Posterior vena cava (tissue), 2 donors: ENCODE data around the gene CCDC136. TPM values are rescaled to one million over a fixed set of nuclear protein-coding genes. Genes with fewer than 3 reads are reported as not detected.
A peak's percentile ranks its signal among the peaks of the same experiment; 100 is the strongest.

ENCODE experiments used
- DNase-seq: peaks from one replicate; pipeline ENCODE4 v3.0.0-alpha.2; 2020; ENCODE audit warnings: low spot score
- intact Hi-C, 2 donors: fragments of 100-400 bp; cut with DNase I; formaldehyde crosslinking; loops; one replicate each; pipeline versions ENCODE4 v1.14.1 to v1.14.2; 2022 to 2023
- total RNA-seq, 2 donors: library from RNA; stranded (reverse); fragmentation: NEBNext Ultra II Directional; extraction: Animal tissue kit (Norgen Biotek cat#: 25700); gene quantifications; one replicate each; pipeline ENCODE4 v1.2.1, GENCODE V29; 2021
- donor health status: DM: yes; HTN: yes; CAD: no.
- donor health status: DM: yes; HTN: yes; CAD: no.

Gene CCDC136
- total RNA-seq, 2 donors from 2014 or later, result 13.3 to 23.1 TPM

DNA sequence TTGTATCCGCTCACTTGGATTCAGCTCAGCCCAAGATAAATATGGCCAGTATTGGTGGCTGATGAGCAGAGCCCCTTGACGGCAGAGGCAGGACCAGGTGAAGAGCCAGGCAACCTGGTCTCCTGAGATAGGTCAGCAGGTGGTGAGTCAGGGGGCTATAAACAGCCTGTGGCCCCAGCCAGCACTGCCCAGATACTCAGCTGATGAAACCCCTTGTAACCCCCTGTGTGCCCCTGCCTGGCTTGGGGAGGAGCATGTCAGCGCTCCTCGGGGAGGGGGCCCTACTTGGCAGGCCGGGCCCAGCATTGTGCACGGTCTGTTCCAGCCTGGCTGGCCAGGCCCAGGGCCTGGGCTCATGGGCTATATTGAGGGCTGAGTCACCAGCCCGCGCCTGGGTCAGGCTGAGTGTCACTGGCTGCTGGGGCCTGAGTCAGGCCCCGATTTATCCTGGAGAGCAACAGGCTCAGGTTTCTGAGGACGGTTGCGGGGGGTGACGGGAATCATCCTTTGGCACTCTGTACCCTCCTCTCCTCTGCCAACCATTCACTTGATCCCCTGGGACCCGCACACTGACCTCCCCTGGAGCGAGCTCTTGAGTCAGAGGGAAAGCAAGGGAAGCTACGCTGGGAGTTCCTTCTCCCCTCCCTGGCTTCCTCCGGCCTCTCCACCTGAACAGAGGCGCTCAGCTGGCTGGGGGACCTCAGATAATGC lies 35.6 kb downstream of the CCDC136 start:
- peak; percentile 90 for DNase-seq
- intact Hi-C loops, result no loop called here

DNA sequence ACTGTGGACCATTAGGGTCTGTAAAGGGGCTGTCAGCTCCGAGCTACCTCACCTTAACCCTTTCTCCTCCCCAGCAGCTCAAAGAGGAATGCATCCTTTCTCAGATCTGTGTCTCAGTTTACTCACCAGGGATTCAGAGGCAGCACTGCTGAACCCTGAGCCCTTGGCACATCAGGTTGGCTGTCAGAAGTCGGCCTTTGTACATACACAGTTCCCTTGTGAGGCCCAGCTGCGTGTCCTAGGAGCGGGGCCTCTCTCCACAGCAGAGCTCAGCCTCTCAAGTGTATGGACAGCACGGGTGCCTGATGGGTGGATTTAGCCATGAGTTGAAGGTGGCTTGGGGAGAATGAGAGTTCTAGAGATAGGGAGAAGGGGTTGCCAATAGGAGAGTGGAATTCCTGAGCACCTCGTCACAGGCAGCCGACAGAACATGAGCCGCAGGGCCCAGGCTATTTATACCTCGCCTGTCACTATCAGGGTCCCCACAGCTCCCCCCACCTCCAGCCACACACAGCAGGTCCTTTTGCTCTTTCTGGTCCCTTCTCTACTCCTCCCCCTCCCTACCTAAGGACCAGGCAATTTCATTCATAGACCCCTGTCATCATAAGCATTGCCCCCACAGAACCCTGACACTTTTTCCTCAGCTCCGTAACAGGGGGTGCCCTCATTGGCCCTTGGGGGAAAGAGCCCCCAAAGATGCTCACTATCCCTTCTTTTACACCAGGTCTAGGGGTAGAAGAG lies 36.4 kb downstream of the CCDC136 start:
- intact Hi-C loops, result no loop called here

DNA sequence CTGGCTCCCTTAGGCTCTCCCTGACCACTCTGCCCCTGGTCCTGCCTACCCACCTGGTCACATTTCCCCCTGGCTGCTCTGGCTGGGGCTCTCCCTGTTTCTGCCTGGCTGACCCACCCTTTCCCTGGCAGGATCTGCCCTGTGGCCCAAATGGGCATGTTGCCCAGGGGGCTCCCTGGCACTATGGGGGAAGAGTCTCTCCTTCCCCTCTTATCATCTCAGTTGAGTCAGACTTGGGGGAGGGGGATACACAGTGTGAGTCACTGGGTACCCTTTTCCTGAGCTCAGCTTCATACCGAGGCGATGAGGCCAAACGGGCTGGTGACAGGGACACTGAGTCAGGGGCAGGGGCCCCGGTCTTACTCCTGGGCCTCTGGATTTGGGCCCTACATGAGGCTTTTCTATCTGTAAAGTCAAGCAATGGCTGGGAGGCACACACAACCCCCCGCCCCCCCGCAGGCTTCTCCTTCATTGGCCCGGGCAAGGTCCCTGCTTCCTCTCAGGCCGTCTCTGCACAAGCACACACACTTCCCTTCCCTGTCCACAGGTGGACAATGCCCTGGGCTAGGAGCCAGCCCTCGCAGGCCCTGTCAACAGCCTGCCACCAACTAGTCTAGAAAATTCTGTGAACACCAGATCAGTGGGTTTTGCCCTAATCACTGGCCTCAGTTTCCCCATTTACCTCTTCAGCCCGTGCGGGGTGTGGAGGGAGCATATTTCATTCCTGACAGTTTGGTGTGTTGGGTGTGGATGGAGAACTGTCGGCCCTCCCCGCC lies 37.8 kb downstream of the CCDC136 start:
- intact Hi-C loops, result loop anchor here in 1 of 2 donors (5.0 kb wide), 2 partner anchors 47 to 72 kb away; no protein-coding TSS in a partner anchor
- no peak for DNase-seq

More for the DNA sequence above, 36.4 kb downstream of the CCDC136 start:
- no peak for DNase-seq

DNA sequence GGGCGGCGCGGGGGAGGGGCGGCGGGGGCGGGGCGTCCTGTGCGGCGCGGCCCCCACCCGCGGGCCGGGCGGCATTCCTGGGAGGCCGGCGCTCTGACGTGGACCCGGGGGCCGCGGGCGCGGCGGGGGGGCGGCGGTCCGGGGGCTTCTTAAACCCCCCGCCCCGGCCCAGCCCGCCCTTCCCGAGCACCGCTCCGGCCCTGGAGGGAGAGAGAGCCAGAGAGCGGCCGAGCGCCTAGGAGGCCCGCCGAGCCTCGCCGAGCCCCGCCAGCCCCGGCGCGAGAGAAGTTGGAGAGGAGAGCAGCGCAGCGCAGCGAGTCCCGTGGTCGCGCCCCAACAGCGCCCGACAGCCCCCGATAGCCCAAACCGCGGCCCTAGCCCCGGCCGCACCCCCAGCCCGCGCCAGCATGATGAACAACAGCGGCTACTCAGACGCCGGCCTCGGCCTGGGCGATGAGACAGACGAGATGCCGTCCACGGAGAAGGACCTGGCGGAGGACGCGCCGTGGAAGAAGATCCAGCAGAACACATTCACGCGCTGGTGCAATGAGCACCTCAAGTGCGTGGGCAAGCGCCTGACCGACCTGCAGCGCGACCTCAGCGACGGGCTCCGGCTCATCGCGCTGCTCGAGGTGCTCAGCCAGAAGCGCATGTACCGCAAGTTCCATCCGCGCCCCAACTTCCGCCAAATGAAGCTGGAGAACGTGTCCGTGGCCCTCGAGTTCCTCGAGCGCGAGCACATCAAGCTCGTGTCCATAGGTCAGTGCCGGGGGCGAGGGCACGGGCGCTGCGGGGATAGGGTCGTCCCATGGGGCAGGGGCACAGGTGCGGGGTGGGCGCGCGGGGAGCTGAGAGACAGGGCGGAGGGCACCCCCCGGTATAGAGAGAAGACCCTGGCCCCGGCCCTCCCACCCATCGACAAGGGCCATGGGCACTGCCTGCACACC lies 38.7 kb downstream of the CCDC136 start, which contains the start of gene FLNC:
Gene FLNC (plus strand): TSS at position 176 of the 947 bp plus-strand sequence. CDS start 232 bp downstream, at position 408.
- no peak for DNase-seq
- intact Hi-C loops, result loop anchor here in 1 of 2 donors (5.0 kb wide), 2 partner anchors 48 to 73 kb away; no protein-coding TSS in a partner anchor

DNA sequence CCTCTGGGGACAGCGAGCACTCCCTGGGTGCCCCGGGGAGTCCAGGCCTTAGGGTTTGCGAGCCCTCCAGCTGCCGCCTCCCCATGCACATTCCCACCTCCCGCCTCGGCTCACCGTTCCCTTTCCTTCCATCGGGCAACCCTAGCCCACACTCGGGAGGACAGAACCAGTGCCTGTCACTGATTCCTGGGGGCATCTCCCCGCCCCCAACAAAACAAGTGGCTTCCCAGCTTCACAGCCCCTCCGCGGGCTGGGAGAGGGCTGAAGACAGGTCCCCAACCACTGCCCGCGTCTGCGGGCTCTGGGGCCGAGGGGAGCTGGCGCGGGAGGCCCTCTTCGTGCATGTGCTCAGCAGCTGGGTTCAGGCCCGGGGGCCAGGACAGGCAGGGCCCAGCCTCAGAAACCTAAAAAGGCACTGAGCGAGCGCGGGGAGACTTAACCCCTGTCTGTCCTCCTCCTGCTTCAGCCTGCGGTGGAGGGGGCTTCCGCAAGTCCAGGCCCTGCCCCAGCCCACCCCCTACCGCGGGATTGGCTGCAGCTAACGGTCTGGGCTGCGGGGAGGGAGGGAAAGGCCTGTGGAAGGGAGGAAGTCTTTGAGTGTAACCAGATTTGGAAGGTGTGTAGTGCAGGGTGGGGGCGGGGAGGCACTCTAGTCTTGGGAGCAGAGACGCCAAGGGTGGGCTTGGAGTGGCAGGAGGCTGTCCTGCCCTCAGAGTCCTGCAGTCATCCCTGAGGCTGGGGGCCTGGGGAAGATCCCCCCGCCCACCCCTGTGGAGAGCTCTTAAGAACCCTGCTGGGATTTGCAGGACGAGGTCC lies 39.6 kb downstream of the CCDC136 start:
- intact Hi-C loops, result loop anchor here in 1 of 2 donors (5.0 kb wide), 2 partner anchors 49 to 74 kb away; no protein-coding TSS in a partner anchor
- DNase-seq, result no peak

DNA sequence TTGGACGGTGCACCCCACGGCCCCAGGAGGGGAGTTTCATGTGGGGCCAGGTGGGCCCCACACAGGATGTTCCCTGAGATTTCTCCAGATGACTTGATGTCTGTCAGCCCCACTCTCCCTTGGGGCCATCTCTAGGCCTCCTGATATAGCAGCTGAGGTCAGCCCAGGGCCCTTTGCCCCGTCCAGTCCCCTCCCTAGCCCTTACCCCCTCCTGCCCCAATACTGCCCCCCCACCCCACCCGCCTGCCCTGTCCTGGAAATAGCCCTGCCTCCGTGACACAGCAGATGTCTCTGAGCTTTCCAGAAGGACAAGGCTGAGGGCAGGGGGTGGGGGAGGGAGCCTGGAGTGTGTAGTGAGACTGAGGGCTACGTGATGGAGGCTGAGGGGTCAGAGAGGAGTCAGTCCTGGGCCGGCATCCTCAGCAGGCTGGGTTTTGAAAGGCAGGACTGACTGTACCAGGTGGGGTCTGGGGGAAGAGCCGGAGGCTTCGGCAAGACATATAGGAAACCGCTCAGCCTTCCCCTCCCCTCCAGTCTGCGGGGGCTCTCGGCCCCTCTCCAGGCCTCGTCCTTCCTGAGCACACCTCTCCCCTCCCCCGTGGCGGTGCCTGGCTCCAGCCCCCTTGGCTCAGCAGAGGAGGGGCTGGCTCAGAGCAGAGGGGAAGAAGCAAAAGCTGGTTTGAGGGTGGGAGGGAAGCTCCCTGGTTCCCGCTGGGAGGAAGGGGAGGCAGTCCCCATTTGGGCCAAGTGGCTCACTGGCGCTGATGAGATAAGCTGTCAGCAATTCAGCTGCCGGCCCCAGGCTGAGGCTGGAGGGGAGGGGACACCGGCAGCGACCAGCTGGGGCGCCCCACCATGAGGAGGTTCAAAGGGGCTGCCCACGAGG lies 40.5 kb downstream of the CCDC136 start:
- DNase-seq, result peak; percentile 82
- intact Hi-C loops, result loop anchor here in 1 of 2 donors (2.0 to 5.0 kb wide), 3 partner anchors 50 to 93 kb away; partner anchors contain the start of gene CALU

DNA sequence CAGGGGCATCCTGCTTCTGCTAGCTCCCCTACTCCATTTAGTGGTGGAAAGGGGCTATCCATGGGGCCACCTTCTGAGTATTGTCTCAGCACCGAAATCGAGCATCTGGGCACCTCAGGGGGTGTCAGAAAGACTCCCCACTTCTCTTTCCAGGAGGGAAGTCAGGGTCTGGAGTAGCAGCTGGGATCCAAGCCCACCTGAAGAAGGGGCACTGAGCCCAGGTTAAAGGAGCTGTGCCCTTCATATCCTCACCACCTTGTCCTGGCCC lies 41.0 kb downstream of the CCDC136 start:
- no peak for DNase-seq
- intact Hi-C loops, result loop anchor here in 1 of 2 donors (2.0 to 5.0 kb wide), 3 partner anchors 51 to 94 kb away; partner anchors contain the start of gene CALU

DNA sequence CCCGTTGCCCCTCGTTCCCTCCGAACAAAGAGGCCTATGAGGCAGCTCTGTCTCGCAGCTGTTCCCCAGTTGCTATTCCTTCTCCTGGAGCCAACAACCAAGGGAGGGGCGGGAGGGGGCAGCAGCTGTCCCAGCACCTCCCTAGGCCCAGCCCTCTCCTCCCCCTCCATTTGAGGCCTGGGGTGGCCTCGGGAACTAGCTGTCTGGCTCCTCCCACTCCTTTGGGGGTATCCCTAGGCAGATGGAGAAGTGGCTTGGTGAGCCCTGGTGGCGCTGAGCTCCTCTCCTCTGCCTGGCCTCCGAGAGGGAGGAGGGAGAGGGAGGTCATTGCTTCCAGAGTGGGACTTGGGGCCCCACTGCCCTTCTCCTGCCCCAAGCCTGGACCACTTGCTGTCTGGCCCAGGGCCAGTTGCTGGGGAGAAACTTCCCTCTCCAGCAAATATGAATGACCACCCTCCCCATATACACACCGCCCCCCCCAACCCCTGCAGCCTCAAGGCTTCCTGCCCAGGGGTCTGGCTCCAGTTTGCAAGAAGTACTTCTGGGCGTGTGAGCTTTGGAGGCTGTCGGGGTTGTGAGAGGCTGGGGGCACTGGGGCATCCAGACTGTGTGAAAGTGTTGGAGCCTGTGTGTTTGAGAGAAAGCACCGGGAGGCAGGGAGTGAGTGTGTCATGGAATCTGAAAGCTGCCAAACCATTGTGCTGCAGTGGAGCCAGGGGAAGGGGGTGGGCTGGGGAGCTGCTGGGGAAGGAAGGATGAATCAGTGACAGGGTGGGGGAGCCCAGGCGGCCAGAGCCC lies 41.6 kb downstream of the CCDC136 start:
- intact Hi-C loops, result loop anchor here in 1 of 2 donors (2.0 to 5.0 kb wide), 3 partner anchors 51 to 95 kb away; partner anchors contain the start of gene CALU
- peak; percentile 89 for DNase-seq

DNA sequence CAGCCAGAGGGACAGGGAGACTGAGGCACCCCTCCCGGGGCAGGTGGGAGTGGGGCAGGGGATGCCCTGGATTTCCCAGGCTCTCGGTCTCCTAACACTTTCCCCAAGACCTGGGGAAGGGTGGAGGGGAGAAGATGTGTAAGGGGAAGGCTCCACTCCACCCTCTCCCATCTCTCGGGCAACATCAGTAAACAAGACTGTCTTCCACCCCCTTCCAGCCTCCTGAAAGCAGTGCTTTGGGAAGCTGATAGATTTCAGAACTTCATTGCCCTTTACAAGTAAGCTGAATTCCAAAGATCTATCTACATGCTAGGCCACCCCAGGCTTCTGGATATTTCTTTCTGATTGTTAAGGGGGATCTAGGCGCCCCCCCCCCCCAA lies 42.2 kb downstream of the CCDC136 start:
- intact Hi-C loops, result loop anchor here in 1 of 2 donors (2.0 to 5.0 kb wide), 3 partner anchors 52 to 95 kb away; partner anchors contain the start of gene CALU
- DNase-seq, result no peak

DNA sequence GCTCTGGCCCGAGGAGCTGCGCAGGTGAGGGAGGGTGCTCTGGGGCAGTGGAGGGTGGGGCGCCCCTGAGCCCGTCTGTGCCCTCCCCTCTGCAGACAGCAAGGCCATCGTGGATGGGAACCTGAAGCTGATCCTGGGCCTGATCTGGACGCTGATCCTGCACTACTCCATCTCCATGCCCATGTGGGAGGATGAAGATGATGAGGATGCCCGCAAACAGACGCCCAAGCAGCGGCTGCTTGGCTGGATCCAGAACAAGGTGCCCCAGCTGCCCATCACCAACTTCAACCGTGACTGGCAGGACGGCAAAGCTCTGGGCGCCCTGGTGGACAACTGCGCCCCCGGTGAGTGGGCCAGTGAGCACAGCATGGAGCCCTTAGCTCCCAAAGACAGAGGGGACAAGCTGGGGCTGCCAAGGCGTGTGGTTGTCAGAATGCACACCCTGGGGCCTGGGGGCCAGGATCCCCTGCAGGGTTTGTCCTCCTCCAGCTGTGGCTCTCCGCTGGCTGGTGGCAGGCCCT lies 43.5 kb downstream of the CCDC136 start:
- intact Hi-C loops, result no loop called here

DNA sequence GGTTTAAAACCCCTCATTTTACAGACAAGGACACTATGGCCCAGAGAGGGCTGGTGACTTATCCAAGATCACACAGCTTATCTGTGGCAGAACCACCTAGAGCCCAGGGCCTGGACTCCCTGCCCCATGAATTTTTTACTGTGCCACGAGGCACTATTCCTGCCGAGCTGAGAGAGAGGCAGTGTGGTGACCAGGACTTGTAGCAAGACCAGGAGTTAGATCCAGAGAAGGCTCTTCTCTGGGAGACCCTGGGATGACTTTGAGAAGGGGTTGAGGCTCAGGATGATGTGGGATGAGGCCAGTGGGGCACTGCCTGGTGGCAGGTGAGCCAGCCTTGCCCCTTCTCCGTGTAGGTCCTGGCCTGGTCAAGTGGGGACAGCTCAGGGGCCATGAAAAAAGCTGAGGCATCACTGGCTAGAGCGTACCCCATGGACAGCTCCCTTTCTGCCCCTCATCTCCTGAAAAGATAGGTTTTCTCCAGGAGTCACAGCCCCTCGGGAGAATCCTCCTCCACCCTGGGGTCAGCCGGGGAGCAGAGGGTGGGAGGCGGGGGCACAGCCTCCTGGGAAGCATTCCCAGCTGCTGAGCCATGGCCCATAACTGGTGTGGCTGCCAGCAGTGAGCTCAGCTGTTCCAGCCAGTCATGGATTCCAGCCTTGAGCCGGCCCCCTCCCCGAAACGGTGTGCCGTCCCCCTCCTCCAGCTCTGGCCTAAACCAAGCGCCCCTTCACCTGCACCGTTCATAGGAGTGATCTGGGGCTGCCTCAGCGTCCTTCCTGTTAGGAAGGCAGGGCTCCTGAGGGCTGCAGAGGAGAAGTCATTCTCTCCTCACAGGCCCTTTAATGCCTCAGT lies 44.2 kb downstream of the CCDC136 start:
- peak; percentile 88 for DNase-seq
- intact Hi-C loops, result no loop called here

More for the DNA sequence above, 43.5 kb downstream of the CCDC136 start:
- DNase-seq, result peak; percentile 80

DNA sequence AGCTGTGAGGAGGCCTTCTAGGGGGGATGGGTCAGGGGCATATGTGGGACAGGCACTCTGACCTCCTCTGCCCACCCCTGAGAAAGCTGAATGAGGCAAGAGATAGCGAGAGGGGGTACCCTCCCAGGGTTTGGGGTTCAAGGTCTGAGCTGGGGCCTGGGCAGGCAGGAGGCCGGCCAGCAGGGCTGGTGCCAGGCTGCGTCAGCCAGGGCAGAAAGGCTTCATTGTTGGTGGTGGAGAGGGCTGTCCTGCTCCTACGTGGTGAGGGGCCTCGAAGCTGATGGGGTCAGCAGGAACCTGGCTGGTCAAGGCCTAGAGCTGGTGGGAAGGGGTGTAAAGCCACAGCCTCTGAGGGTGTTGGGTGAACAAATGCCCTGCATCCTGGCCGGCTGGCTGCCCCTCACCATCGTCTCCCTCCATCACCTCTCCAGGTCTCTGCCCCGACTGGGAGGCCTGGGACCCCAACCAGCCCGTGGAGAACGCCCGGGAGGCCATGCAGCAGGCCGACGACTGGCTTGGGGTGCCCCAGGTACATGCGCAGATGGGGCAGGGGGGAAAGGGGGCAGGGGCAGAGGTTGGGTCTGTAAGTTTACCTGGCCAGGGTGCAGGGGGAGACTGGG lies 45.1 kb downstream of the CCDC136 start:
- intact Hi-C loops, result no loop called here
- DNase-seq, result no peak

DNA sequence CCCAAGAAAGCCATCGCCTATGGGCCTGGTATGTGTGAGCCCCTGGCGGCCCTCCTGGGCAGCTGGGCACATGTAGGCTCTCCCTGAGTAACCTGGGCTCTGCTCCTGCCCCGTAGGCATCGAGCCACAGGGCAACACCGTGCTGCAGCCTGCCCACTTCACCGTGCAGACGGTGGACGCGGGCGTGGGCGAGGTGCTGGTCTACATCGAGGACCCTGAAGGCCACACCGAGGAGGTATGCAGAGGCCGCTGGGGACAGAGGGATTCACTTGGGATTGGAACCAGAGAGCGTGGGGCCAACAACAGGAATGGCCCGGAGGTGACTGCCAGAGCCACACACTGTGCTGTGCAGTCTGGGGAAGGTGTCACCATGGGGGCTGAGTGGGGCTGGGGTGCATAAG lies 45.8 kb downstream of the CCDC136 start:
- intact Hi-C loops, result no loop called here

DNA sequence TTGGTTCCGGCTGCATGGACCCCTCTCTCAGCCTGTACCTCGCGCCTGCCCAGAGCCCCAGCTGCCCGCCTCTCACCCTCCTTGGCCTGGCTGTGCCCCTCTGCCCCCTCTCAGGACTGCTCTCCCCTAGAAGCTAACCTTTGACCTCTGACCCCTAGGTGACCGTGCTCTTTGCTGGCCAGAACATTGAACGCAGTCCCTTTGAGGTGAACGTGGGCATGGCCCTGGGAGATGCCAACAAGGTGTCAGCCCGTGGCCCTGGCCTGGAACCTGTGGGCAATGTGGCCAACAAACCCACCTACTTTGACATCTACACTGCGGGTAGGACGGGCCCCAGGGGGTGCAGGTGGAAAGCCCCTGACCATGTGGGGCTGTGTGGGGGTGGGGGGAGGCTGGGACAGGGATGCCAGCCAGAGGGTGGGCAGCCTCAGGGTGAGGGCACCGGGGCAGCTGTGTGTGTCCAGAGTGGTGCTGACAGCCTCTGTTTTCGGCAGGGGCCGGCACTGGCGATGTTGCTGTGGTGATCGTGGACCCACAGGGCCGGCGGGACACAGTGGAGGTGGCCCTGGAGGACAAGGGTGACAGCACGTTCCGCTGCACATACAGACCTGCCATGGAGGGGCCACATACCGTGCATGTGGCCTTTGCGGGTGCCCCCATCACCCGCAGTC lies 46.5 kb downstream of the CCDC136 start:
- intact Hi-C loops, result no loop called here
- DNase-seq, result no peak

More for the DNA sequence above, 45.8 kb downstream of the CCDC136 start:
- no peak for DNase-seq
